Astrocyte of the spinal cord (primary cell): ENCODE measurements around the gene AKAP6.

Experiments used
- DNase-seq: peaks from one replicate; pipeline ENCODE4 v3.0.0; 2011; ENCODE audit warnings: low read depth, low spot score
- H3K4me3 ChIP-seq: 2 replicates; pipeline ENCODE4 v1.5.1; 2011; ENCODE audit warnings: low read depth, mild to moderate bottlenecking, low read length, moderate library complexity
- CTCF ChIP-seq: IDR thresholded peaks from 2 replicates; pipeline ENCODE4 v1.5.1; 2012; ENCODE audit warnings: low read depth, mild to moderate bottlenecking, low read length, inconsistent platforms
- in situ Hi-C: cut with HindIII; loops from 2 replicates; pipeline ENCODE4 v1.10.0; 2017; ENCODE audit warnings: low sequenced_read_pairs

AKAP6 gene

DNA sequence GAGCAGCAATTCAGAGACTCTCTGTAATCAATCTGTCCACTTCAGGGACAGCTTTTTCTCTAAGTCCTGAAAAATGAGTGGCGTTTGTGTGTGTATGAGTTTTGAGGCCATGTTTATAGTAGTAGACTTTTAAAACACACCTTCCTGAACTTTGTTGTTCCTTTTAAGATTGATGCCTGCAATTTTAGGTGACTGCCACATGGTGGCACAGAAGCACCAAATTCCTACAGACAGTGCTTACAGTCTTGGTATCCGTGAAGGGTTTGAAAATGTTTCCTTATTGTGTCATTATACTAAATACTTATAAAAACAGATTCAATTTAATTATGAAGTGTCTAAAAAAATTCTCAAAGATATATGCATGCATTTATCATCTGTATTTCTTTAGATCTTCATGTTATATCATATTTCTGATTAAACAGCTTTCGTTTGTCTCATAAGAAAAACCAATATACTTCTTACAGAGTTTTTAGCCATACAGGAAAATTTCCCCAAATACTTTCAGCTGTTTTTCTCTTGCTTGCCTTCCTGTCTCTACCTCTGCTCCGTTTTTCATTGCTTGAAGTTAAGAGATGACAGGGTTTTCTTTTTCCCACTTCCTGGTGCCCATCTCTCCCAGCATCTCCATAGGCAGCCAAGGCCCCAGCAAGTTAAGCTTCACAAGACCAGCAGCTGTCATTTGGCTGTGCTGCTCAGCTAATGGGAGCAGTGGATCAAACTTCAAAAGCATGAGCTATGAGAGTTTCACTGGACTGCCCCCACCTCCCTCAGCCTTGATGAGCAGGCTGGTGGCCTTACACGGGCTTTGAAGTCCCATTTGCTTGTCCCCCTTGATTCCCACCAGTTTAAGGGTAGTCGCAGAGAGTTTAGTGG is 259.6 kb downstream of the AKAP6 start:
- DNase-seq = peak; percentile 67
- no peak overlapping the region for H3K4me3 ChIP-seq
- peak; percentile 77 for TF ChIP-seq CTCF
- in situ Hi-C loops = no loop called here

GRCh38 chr14:32590157-32590556 is 261.1 kb downstream of the AKAP6 start:
- in situ Hi-C loops = no loop called here
- TF ChIP-seq CTCF = no peak
- no peak for DNase-seq
- no peak overlapping the region for H3K4me3 ChIP-seq

DNA sequence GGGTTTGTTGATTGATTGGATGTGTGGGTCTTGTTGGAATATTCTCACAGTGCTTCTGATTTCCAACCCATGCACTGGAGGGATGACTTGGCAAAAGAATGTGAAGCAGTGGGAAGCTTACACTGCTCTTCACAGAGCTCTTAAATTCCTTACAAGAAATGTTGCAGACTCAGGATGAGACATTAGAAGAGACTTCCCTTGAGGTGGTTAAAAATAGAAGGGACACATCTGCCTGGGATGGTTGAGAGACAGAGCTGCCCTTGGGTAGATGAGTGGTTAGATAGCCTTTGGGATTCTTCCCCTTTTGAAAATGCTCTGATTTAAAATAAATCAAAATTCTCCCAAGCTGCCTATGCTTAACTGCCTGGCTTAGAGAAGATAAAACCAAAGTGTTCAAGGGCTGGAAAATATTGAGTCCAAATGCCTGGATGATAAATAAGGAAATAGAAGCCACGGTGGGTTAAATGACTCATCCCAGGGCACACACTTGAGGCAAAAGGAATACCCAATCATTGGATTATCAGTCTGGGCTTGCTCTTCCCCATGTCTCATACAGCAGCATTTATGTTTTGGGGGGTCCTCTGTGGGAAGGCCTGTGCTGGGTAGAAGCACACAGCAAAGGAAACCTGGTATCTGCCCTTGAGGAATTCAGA is 264.3 kb downstream of the AKAP6 start:
- H3K4me3 ChIP-seq = no peak overlapping the region
- peak; percentile 75 for DNase-seq
- in situ Hi-C loops = no loop called here
- TF ChIP-seq CTCF = no peak

GRCh38 chr14:32594766-32595165 is 265.7 kb downstream of the AKAP6 start:
- H3K4me3 ChIP-seq = no peak overlapping the region
- no peak for TF ChIP-seq CTCF
- in situ Hi-C loops = no loop called here
- peak; percentile 56 for DNase-seq

DNA sequence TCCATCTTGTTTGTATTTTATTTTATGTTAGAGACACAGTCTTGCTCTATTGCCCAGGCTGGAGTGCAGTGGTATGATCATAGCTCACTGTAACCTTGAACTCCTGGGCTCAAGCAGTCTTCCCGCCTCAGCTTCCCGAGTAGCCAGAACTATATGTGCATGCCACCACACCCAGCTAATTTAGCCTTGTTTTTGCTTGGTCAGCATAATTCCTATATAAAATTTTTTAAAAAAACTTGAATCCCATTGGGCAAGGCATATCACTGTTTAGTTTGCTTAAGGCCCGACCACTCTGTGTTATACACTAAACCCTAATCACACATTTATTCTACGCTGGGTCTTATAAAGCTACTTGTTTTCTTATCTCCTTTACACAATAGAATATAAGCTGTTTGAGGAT is 266.4 kb downstream of the AKAP6 start:
- no peak overlapping the region for H3K4me3 ChIP-seq
- TF ChIP-seq CTCF = no peak
- in situ Hi-C loops = no loop called here
- no peak for DNase-seq

- no peak overlapping the region for H3K4me3 ChIP-seq
Measured at GRCh38 chr14:32596390-32596789, 267.3 kb downstream of the AKAP6 start.

More at GRCh38 chr14:32596390-32596789, 267.3 kb downstream of the AKAP6 start:
- TF ChIP-seq CTCF = no peak
- no peak for DNase-seq
- in situ Hi-C loops = no loop called here
